Suprapubic skin (tissue), 4 donors: ENCODE data around the gene DTYMK.
A peak's percentile ranks its signal among the peaks of the same experiment; 100 is the strongest.

Experiments used
- EP300 ChIP-seq: sonication (generic); formaldehyde crosslinking; IDR thresholded peaks from one replicate; pipeline ENCODE4 v1.6.1; 2017; ENCODE audit warnings: antibody characterized with exemption
- POLR2AphosphoS5 ChIP-seq, 3 donors: sonication (generic); formaldehyde crosslinking; IDR thresholded peaks; one replicate each; pipeline ENCODE4 v1.6.1; 2017; ENCODE audit warnings: antibody characterized with exemption in 3 of 3
- TF ChIP-seq, protein P1 (sequence below), 2 donors: fragments of 200-600 bp in 1 of 2; fragments of 450-650 bp in 1 of 2; sonication (generic) in 1 of 2; IDR thresholded peaks; one replicate each; pipeline ENCODE4 v1.5.1; 2016 to 2019; ENCODE audit warnings: antibody characterized with exemption in 2 of 2, mild to moderate bottlenecking in 1 of 2, moderate library complexity in 1 of 2

DNA sequence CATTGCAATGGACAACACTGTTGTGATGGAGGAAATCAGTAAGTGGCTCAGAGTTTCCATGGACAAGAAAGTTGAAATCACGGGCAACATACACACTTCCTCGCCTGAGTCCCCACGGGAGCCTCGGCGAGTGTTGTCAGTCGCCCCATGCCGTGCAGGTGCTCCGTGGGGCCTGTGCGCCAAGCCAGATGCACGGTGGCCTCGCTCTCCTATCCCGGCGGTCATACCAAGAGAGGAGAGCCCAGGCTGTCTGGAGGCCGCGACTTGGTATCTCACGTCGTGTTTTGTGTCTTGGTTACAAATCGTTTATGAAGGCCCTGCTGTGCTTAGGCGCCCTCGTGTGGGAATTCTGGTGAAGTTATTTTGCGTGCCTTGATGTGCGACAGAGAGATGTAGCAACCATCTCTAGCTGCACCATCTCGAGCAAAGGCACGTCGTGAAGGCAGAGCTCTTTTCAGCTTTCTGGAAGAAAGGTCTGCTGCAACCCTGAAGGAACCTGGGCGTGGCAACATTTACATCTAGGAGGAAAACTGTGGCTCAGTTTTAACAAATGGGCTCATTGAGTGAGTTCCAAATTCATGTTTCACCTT, 27.4 kb downstream of the DTYMK start:
- TF ChIP-seq, protein P1, sequence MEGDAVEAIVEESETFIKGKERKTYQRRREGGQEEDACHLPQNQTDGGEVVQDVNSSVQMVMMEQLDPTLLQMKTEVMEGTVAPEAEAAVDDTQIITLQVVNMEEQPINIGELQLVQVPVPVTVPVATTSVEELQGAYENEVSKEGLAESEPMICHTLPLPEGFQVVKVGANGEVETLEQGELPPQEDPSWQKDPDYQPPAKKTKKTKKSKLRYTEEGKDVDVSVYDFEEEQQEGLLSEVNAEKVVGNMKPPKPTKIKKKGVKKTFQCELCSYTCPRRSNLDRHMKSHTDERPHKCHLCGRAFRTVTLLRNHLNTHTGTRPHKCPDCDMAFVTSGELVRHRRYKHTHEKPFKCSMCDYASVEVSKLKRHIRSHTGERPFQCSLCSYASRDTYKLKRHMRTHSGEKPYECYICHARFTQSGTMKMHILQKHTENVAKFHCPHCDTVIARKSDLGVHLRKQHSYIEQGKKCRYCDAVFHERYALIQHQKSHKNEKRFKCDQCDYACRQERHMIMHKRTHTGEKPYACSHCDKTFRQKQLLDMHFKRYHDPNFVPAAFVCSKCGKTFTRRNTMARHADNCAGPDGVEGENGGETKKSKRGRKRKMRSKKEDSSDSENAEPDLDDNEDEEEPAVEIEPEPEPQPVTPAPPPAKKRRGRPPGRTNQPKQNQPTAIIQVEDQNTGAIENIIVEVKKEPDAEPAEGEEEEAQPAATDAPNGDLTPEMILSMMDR (IDR thresholded peaks at IDR 0.05), result peak; percentile 10 to 57
- TF ChIP-seq POLR2AphosphoS5 (IDR thresholded peaks at IDR 0.05) (no peak), EP300 (no peak)
